SK-N-SH (cell line): Measurements from ENCODE around the gene ROR2.

ENCODE experiments used
- ELF1 ChIP-seq: IDR thresholded peaks from 2 replicates; pipeline ENCODE4 v1.4.0; 2012
- FOXJ3 ChIP-seq: sonication (generic); formaldehyde crosslinking; IDR thresholded peaks from 2 replicates; pipeline ENCODE4 v1.5.1; 2020; ENCODE audit warnings: mild to moderate bottlenecking, missing genetic modification reagents
- GABPA ChIP-seq: IDR thresholded peaks from 2 replicates; pipeline ENCODE4 v1.4.0; 2012; ENCODE audit warnings: low read depth, mild to moderate bottlenecking
- JUND ChIP-seq: IDR thresholded peaks from 2 replicates; pipeline ENCODE4 v1.4.0; 2012
- MEF2A ChIP-seq: IDR thresholded peaks from 2 replicates; pipeline ENCODE4 v1.4.0; 2012; ENCODE audit warnings: low read depth, borderline replicate concordance
- POLR2AphosphoS5 ChIP-seq: IDR thresholded peaks from 2 replicates; pipeline ENCODE4 v1.6.1; 2012; ENCODE audit warnings: low read depth, low read length
- RAD21 ChIP-seq: IDR thresholded peaks from 2 replicates; pipeline ENCODE4 v1.6.1; 2012; ENCODE audit warnings: mild to moderate bottlenecking, low read length
- RXRA ChIP-seq: IDR thresholded peaks from 2 replicates; pipeline ENCODE4 v1.4.0; 2012; ENCODE audit warnings: low read depth, mild to moderate bottlenecking, borderline replicate concordance
- SIN3A ChIP-seq: IDR thresholded peaks from 2 replicates; pipeline ENCODE4 v1.6.1; 2012; ENCODE audit warnings: low read depth, mild to moderate bottlenecking, low read length, moderate library complexity, borderline replicate concordance
- TCF12 ChIP-seq: IDR thresholded peaks from 2 replicates; pipeline ENCODE4 v1.4.0; 2012
- TF ChIP-seq, protein P1 (sequence below): fragments of 200-600 bp; sonication (generic); IDR thresholded peaks from 2 replicates; pipeline ENCODE4 v1.6.1; 2017; ENCODE audit warnings: antibody characterized with exemption, mild to moderate bottlenecking, moderate library complexity
- TF ChIP-seq, protein P2 (sequence below): IDR thresholded peaks from 2 replicates; pipeline ENCODE4 v1.6.1; 2012; ENCODE audit warnings: mild to moderate bottlenecking, low read depth, low read length, moderate library complexity
- TF ChIP-seq, protein P3 (sequence below): IDR thresholded peaks from 2 replicates; pipeline ENCODE4; 2012
- TF ChIP-seq, protein P4 (sequence below): IDR thresholded peaks from 2 replicates; pipeline ENCODE4 v1.4.0; 2012; ENCODE audit warnings: low read depth

DNA sequence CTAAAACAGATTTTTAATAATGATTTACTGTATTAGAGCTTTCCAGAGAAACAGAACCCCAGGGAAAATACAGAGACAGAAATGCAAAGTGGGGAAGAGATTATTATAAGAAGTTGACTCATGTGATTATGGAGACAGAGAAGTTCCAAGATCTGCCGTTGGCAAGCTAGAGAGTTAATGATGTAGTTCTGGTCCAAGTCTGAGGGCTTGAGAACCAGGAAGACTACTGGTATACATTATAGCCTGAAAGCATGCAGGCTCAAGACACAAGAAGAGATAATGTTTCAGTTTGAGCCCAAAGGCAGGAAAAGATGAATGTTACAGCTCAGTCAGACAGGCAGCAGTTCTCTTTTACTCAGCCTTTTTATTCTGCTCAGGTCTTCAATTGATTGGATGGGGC lies 427.5 kb downstream of the ROR2 start:
- TF ChIP-seq, protein P1, sequence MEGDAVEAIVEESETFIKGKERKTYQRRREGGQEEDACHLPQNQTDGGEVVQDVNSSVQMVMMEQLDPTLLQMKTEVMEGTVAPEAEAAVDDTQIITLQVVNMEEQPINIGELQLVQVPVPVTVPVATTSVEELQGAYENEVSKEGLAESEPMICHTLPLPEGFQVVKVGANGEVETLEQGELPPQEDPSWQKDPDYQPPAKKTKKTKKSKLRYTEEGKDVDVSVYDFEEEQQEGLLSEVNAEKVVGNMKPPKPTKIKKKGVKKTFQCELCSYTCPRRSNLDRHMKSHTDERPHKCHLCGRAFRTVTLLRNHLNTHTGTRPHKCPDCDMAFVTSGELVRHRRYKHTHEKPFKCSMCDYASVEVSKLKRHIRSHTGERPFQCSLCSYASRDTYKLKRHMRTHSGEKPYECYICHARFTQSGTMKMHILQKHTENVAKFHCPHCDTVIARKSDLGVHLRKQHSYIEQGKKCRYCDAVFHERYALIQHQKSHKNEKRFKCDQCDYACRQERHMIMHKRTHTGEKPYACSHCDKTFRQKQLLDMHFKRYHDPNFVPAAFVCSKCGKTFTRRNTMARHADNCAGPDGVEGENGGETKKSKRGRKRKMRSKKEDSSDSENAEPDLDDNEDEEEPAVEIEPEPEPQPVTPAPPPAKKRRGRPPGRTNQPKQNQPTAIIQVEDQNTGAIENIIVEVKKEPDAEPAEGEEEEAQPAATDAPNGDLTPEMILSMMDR: no peak
- TF ChIP-seq SIN3A: no peak
- no peak for TF ChIP-seq GABPA
- TF ChIP-seq, protein P2, sequence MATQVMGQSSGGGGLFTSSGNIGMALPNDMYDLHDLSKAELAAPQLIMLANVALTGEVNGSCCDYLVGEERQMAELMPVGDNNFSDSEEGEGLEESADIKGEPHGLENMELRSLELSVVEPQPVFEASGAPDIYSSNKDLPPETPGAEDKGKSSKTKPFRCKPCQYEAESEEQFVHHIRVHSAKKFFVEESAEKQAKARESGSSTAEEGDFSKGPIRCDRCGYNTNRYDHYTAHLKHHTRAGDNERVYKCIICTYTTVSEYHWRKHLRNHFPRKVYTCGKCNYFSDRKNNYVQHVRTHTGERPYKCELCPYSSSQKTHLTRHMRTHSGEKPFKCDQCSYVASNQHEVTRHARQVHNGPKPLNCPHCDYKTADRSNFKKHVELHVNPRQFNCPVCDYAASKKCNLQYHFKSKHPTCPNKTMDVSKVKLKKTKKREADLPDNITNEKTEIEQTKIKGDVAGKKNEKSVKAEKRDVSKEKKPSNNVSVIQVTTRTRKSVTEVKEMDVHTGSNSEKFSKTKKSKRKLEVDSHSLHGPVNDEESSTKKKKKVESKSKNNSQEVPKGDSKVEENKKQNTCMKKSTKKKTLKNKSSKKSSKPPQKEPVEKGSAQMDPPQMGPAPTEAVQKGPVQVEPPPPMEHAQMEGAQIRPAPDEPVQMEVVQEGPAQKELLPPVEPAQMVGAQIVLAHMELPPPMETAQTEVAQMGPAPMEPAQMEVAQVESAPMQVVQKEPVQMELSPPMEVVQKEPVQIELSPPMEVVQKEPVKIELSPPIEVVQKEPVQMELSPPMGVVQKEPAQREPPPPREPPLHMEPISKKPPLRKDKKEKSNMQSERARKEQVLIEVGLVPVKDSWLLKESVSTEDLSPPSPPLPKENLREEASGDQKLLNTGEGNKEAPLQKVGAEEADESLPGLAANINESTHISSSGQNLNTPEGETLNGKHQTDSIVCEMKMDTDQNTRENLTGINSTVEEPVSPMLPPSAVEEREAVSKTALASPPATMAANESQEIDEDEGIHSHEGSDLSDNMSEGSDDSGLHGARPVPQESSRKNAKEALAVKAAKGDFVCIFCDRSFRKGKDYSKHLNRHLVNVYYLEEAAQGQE: no peak
- TF ChIP-seq, protein P3, sequence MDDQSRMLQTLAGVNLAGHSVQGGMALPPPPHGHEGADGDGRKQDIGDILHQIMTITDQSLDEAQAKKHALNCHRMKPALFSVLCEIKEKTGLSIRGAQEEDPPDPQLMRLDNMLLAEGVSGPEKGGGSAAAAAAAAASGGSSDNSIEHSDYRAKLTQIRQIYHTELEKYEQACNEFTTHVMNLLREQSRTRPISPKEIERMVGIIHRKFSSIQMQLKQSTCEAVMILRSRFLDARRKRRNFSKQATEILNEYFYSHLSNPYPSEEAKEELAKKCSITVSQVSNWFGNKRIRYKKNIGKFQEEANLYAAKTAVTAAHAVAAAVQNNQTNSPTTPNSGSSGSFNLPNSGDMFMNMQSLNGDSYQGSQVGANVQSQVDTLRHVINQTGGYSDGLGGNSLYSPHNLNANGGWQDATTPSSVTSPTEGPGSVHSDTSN: no peak
- TF ChIP-seq POLR2AphosphoS5: no peak
- no peak for TF ChIP-seq RXRA
- no peak for TF ChIP-seq FOXJ3
- TF ChIP-seq, protein P4, sequence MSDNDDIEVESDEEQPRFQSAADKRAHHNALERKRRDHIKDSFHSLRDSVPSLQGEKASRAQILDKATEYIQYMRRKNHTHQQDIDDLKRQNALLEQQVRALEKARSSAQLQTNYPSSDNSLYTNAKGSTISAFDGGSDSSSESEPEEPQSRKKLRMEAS: no peak
- no peak for TF ChIP-seq RAD21
- no peak for TF ChIP-seq ELF1
- TF ChIP-seq MEF2A: no peak
- no peak for TF ChIP-seq JUND
- TF ChIP-seq TCF12: no peak
